Bronchial epithelial cell (primary cell): ENCODE measurements around the gene TNN. TPM values are rescaled to one million over a fixed set of nuclear protein-coding genes. Genes with fewer than 3 reads are reported as not detected.

Source experiments
- DNase-seq: peaks from one replicate; pipeline ENCODE4 v3.0.0-alpha.2; 2010; ENCODE audit warnings: low read depth
- FAIRE-seq: peaks from 2 replicates; lab custom pipeline; 2011; peaks lifted over from hg19 to GRCh38; lab: Jason Lieb, UNC
- H3K27me3 ChIP-seq: 2 replicates; pipeline ENCODE4 v1.5.1; 2011; ENCODE audit warnings: low read length; ENCODE audit not compliant: control insufficient read depth, insufficient read depth
- H3K36me3 ChIP-seq: 2 replicates; pipeline ENCODE4 v1.5.1; 2011; ENCODE audit warnings: low read length; ENCODE audit not compliant: control insufficient read depth, insufficient read depth
- H3K4me3 ChIP-seq: 2 replicates; pipeline ENCODE4 v1.5.1; 2011; ENCODE audit warnings: mild to moderate bottlenecking, low read depth, low read length, control low read depth
- CTCF ChIP-seq: IDR thresholded peaks from 2 replicates; pipeline ENCODE4 v1.5.1; 2011; ENCODE audit warnings: mild to moderate bottlenecking, moderate library complexity, low read length, control low read depth, inconsistent platforms; ENCODE audit not compliant: insufficient read depth, severe bottlenecking
- total RNA-seq: library from RNA; depleted of rRNA; stranded (reverse); fragments of >200 nt; gene quantifications from 2 replicates; pipeline ENCODE4 v1.2.1, GENCODE V29; 2014

TNN gene
- total RNA-seq, 1 donor from 2014 or later, result not detected

GRCh38 chr1:175174309-175175102 is 106.9 kb downstream of the TNN start:
- no peaks in the 10 kb centered on the region for H3K27me3 ChIP-seq
- H3K36me3 ChIP-seq, result no peaks in the 10 kb centered on the region
- DNase-seq (no peak), FAIRE-seq (no peak)
- no peak overlapping the region for H3K4me3 ChIP-seq
- TF ChIP-seq CTCF, result no peak

- H3K27me3 ChIP-seq, result no peaks in the 10 kb centered on the region
- no peak for DNase-seq
- no peak for FAIRE-seq
- H3K36me3 ChIP-seq, result no peaks in the 10 kb centered on the region
- no peak for TF ChIP-seq CTCF
- H3K4me3 ChIP-seq, result no peak overlapping the region
These were observed 108.6 kb downstream of the TNN start for GRCh38 chr1:175176246-175176645.

GRCh38 chr1:175178056-175178455 is 110.4 kb downstream of the TNN start:
- Histone ChIP-seq H3K4me3 (no peak overlapping the region), H3K27me3 (no peaks in the 10 kb centered on the region), H3K36me3 (no peaks in the 10 kb centered on the region)
- FAIRE-seq, result no peak
- no peak for TF ChIP-seq CTCF
- no peak for DNase-seq

GRCh38 chr1:175178456-175178855 is 110.8 kb downstream of the TNN start:
- no peak for FAIRE-seq
- Histone ChIP-seq H3K4me3 (no peak overlapping the region), H3K27me3 (no peaks in the 10 kb centered on the region), H3K36me3 (no peaks in the 10 kb centered on the region)
- no peak for DNase-seq
- TF ChIP-seq CTCF, result no peak

- TF ChIP-seq CTCF, result no peak
- FAIRE-seq (no peak), DNase-seq (peak; percentile 25)
These were observed 112.4 kb downstream of the TNN start for GRCh38 chr1:175179837-175180590.

More at GRCh38 chr1:175179837-175180590, 112.4 kb downstream of the TNN start:
- no peak overlapping the region for H3K4me3 ChIP-seq
- H3K36me3 ChIP-seq, result no peaks in the 10 kb centered on the region
- no peaks in the 10 kb centered on the region for H3K27me3 ChIP-seq
